HG02588 (cell line): ENCODE results near the gene ENOPH1.
"Not testable (repeated sequence)": the region's sequence is repeated elsewhere in the genome, so short reads cannot be mapped to it uniquely, and the experiment has no call there.

Experiments
- ATAC-seq: cut with Tn5 transposase; IDR thresholded peaks from one replicate; pipeline ENCODE4 v1.9.1; 2021; ENCODE audit warnings: mild to moderate bottlenecking, moderate library complexity; ENCODE audit not compliant: unreplicated experiment

ENOPH1 gene

GRCh38 chr4:82467471-82467870 is 37.1 kb downstream of the ENOPH1 start:
- no peak for ATAC-seq

- ATAC-seq, result no peak
Observed at GRCh38 chr4:82469791-82470345, 39.5 kb downstream of the ENOPH1 start.

- ATAC-seq, result not testable (repeated sequence)
Observed at GRCh38 chr4:82473080-82473479, 42.7 kb downstream of the ENOPH1 start.

GRCh38 chr4:82473621-82474164 is 43.3 kb downstream of the ENOPH1 start:
- no peak for ATAC-seq

GRCh38 chr4:82475931-82476330 is 45.5 kb downstream of the ENOPH1 start:
- not testable (repeated sequence) for ATAC-seq

GRCh38 chr4:82477469-82477868 is 47.1 kb downstream of the ENOPH1 start:
- ATAC-seq, result not testable (repeated sequence)

- no peak for ATAC-seq
Observed at GRCh38 chr4:82479562-82479961, 49.2 kb downstream of the ENOPH1 start.

- no peak for ATAC-seq
Observed at GRCh38 chr4:82480771-82481505, 50.5 kb downstream of the ENOPH1 start.

- no peak for ATAC-seq
Observed at GRCh38 chr4:82481506-82481840, 51.1 kb downstream of the ENOPH1 start.

- ATAC-seq, result no peak
Observed at GRCh38 chr4:82482387-82482786, 52.0 kb downstream of the ENOPH1 start.

- no peak for ATAC-seq
Observed at GRCh38 chr4:82484996-82485783, 54.8 kb downstream of the ENOPH1 start.

- ATAC-seq, result no peak
Observed at GRCh38 chr4:82489076-82489475, 58.7 kb downstream of the ENOPH1 start.

- ATAC-seq, result no peak
Observed at GRCh38 chr4:82489987-82490386, 59.6 kb downstream of the ENOPH1 start.

- ATAC-seq, result no peak
Observed at GRCh38 chr4:82491251-82491960, 61.0 kb downstream of the ENOPH1 start.

- no peak for ATAC-seq
Observed at GRCh38 chr4:82493721-82494425, 63.5 kb downstream of the ENOPH1 start.

- ATAC-seq, result no peak
Observed at GRCh38 chr4:82495666-82496065, 65.3 kb downstream of the ENOPH1 start.

- no peak for ATAC-seq
Observed at GRCh38 chr4:82496349-82496748, 66.0 kb downstream of the ENOPH1 start.

GRCh38 chr4:82499738-82500434 is 69.5 kb downstream of the ENOPH1 start:
- no peak for ATAC-seq

GRCh38 chr4:82500435-82501153 is 70.2 kb downstream of the ENOPH1 start:
- no peak for ATAC-seq
